OCI-LY7 (cell line): ENCODE measurements around the gene ANO1. TPM values are rescaled to one million over a fixed set of nuclear protein-coding genes. Genes with fewer than 3 reads are reported as not detected.

ENCODE experiments used
- BruUV-seq: library from RNA; stranded (reverse); fragments of 400-500 nt; replicated peaks from 2 replicates; lab custom pipeline; 2021; lab: Mats Ljungman, UMichigan
- CTCF ChIA-PET: fragments of 300-600 bp; sonication (Branson Sonifier 250); formaldehyde crosslinking; loops from one replicate; lab custom pipeline; 2022; ENCODE audit warnings: antibody characterized with exemption; ENCODE audit not compliant: unreplicated experiment; lab: Charles Lee
- POLR2A ChIA-PET: fragments of 300-600 bp; sonication (Branson Sonifier 250); formaldehyde crosslinking; loops from one replicate; lab custom pipeline; 2022; ENCODE audit warnings: antibody characterized with exemption; lab: Charles Lee
- DNase-seq: peaks from one replicate; pipeline ENCODE4 v3.0.0-alpha.2; 2015; ENCODE audit warnings: low spot score
- H2AFZ ChIP-seq: fragments of 200-600 bp; sonication (generic), shearing (Covaris generic); 2 replicates; pipeline ENCODE4 v1.6.1; 2014; ENCODE audit warnings: mild to moderate bottlenecking, antibody characterized with exemption, low read length, moderate library complexity
- H3K27ac ChIP-seq: fragments of 200-600 bp; sonication (generic); 2 replicates; pipeline ENCODE4 v1.5.1; 2014; ENCODE audit warnings: mixed run types, low read depth, mild to moderate bottlenecking, moderate library complexity, low read length, inconsistent platforms; ENCODE audit not compliant: poor library complexity, severe bottlenecking
- H3K36me3 ChIP-seq: fragments of 200-600 bp; sonication (generic); 2 replicates; pipeline ENCODE4 v1.6.1; 2014; ENCODE audit warnings: mild to moderate bottlenecking, antibody characterized with exemption, low read length, moderate library complexity, mixed read lengths; ENCODE audit not compliant: insufficient read depth
- H3K4me1 ChIP-seq: fragments of 200-600 bp; sonication (generic); 2 replicates; pipeline ENCODE4 v1.5.1; 2014; ENCODE audit warnings: mild to moderate bottlenecking, low read length; ENCODE audit not compliant: insufficient read depth, poor library complexity, severe bottlenecking
- H3K4me2 ChIP-seq: fragments of 200-600 bp; sonication (generic); 2 replicates; pipeline ENCODE4 v1.6.1; 2014; ENCODE audit warnings: mild to moderate bottlenecking, low read length
- H3K4me3 ChIP-seq: fragments of 200-600 bp; sonication (generic); 2 replicates; pipeline ENCODE4 v1.5.1; 2014; ENCODE audit warnings: mild to moderate bottlenecking, low read depth, low read length; ENCODE audit not compliant: poor library complexity, severe bottlenecking
- H3K79me2 ChIP-seq: fragments of 200-600 bp; sonication (generic); 2 replicates; pipeline ENCODE4 v1.6.1; 2016; ENCODE audit warnings: low read depth, mild to moderate bottlenecking, low read length, moderate library complexity, mixed read lengths; ENCODE audit not compliant: insufficient read depth
- H3K9me2 ChIP-seq: fragments of 200-600 bp; sonication (generic); 2 replicates; pipeline ENCODE4 v1.6.1; 2016; ENCODE audit warnings: mild to moderate bottlenecking, low read length, mixed read lengths; ENCODE audit not compliant: insufficient read depth
- H3K9me3 ChIP-seq: fragments of 200-600 bp; sonication (generic); 2 replicates; pipeline ENCODE4 v1.6.1; 2014; ENCODE audit warnings: mild to moderate bottlenecking, mixed run types, low read length, mixed read lengths
- H4K20me1 ChIP-seq: fragments of 200-600 bp; sonication (generic); 2 replicates; pipeline ENCODE4 v1.6.1; 2014; ENCODE audit warnings: mild to moderate bottlenecking, antibody characterized with exemption, low read length, moderate library complexity, mixed read lengths; ENCODE audit not compliant: insufficient read depth
- CTCF ChIP-seq: fragments of 200-600 bp; sonication (generic); conservative IDR thresholded peaks from 2 replicates; pipeline ENCODE4 v1.5.1; 2014; ENCODE audit warnings: mild to moderate bottlenecking, antibody characterized with exemption, low read length, moderate library complexity, mixed read lengths
- EZH2phosphoT487 ChIP-seq: fragments of 200-600 bp; sonication (generic); IDR thresholded peaks from 2 replicates; pipeline ENCODE4 v1.6.1; 2018; ENCODE audit warnings: low read depth, borderline replicate concordance, mild to moderate bottlenecking, mixed run types, antibody characterized with exemption, low read length, moderate library complexity, mixed read lengths
- intact Hi-C: fragments of 100-400 bp; cut with micrococcal nuclease; formaldehyde crosslinking; loops from one replicate; pipeline ENCODE4 v1.10.0; 2022; ENCODE audit not compliant: unreplicated experiment
- total RNA-seq, 2 experiments: library from RNA; depleted of rRNA in 1 of 2; stranded (reverse); fragments of >200 nt in 1 of 2; shearing (Covaris generic) in 1 of 2; gene quantifications; 2 replicates each; pipeline ENCODE4 v1.2.3, GENCODE V29; 2014 to 2022

Gene ANO1
- total RNA-seq, 2 experiments from 2014 or later, result not detected

- H4K20me1 ChIP-seq, result no peaks in the 10 kb centered on the region
- H3K4me2 ChIP-seq, result no peak overlapping the region
- TF ChIP-seq EZH2phosphoT487 (no peak), CTCF (no peak)
- H3K9me2 ChIP-seq, result no peaks in the 10 kb centered on the region
- no peak overlapping the region for H3K4me3 ChIP-seq
- ChIA-PET CTCF (no interaction called here), POLR2A (no interaction called here)
- no peaks in the 10 kb centered on the region for H3K36me3 ChIP-seq
- no TSS peak for BruUV-seq
- H3K79me2 ChIP-seq, result no peaks in the 10 kb centered on the region
- H3K9me3 ChIP-seq, result no peaks in the 10 kb centered on the region
- H3K4me1 ChIP-seq, result no peaks in the 10 kb centered on the region
- no peak overlapping the region for H3K27ac ChIP-seq
- no peak overlapping the region for H2AFZ ChIP-seq
- DNase-seq, result no peak
- intact Hi-C loops, result no loop called here
Measured at GRCh38 chr11:70138403-70138802, 60.3 kb downstream of the ANO1 start.

- CTCF ChIA-PET, result no interaction called here
- TF ChIP-seq CTCF (no peak), EZH2phosphoT487 (no peak)
Measured at GRCh38 chr11:70139785-70140410, 61.8 kb downstream of the ANO1 start.

GRCh38 chr11:70140711-70141485 is 62.8 kb downstream of the ANO1 start:
- DNase-seq, result no peak
- no peaks in the 10 kb centered on the region for H3K36me3 ChIP-seq
- CTCF ChIA-PET, result no interaction called here

More at GRCh38 chr11:70139785-70140410, 61.8 kb downstream of the ANO1 start:
- BruUV-seq, result no TSS peak
- no peak for DNase-seq
- H3K4me2 ChIP-seq, result no peak overlapping the region
- no peaks in the 10 kb centered on the region for H3K9me3 ChIP-seq
- no peaks in the 10 kb centered on the region for H3K9me2 ChIP-seq
- H3K79me2 ChIP-seq, result no peaks in the 10 kb centered on the region
- H3K27ac ChIP-seq, result no peak overlapping the region
- intact Hi-C loops, result no loop called here
- H4K20me1 ChIP-seq, result no peaks in the 10 kb centered on the region
- no peaks in the 10 kb centered on the region for H3K4me1 ChIP-seq
- H2AFZ ChIP-seq, result no peak overlapping the region
- POLR2A ChIA-PET, result no interaction called here
- no peaks in the 10 kb centered on the region for H3K36me3 ChIP-seq
- no peak overlapping the region for H3K4me3 ChIP-seq

More at GRCh38 chr11:70140711-70141485, 62.8 kb downstream of the ANO1 start:
- Histone ChIP-seq H4K20me1 (no peaks in the 10 kb centered on the region), H3K9me3 (no peaks in the 10 kb centered on the region), H3K4me3 (no peak overlapping the region), H3K4me1 (no peaks in the 10 kb centered on the region), H3K27ac (no peak overlapping the region), H3K4me2 (no peak overlapping the region), H3K9me2 (no peaks in the 10 kb centered on the region), H2AFZ (no peak overlapping the region), H3K79me2 (no peaks in the 10 kb centered on the region)
- POLR2A ChIA-PET, result no interaction called here
- BruUV-seq, result no TSS peak
- intact Hi-C loops, result no loop called here
- no peak for TF ChIP-seq EZH2phosphoT487
- no peak for TF ChIP-seq CTCF
